ENCODE data around the gene MSH3.
A peak's percentile ranks its signal among the peaks of the same experiment; 100 is the strongest.
"Not testable (repeated sequence)": the region's sequence is repeated elsewhere in the genome, so short reads cannot be mapped to it uniquely, and the experiment has no call there.

Gene MSH3

GRCh38 chr5:80711216-80711615 is 56.8 kb downstream of the MSH3 start:
- no peak for DNase-seq

DNA sequence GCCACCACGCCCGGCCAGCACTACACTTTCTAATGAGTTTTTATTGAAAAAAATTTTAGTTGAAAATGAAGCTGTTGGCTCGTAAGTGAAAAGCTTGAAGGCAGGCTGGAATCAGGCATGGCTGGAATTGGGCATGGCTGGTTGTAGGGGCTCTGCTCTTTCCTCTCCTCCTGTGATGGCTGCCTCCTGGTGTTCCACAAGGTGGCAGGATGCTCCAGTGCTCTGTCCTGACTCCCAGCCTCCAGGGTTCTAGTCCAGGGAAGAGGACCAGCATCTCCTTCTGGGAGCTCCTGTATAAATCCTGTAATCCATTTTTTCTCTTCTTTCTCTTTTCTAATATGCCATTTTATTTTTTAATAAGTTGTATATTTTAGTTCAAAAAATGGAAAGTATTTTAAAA is 57.5 kb downstream of the MSH3 start:
- DNase-seq = peak; percentile 36

- DNase-seq = no peak
Measured at GRCh38 chr5:80712919-80713318, 58.5 kb downstream of the MSH3 start.

DNA sequence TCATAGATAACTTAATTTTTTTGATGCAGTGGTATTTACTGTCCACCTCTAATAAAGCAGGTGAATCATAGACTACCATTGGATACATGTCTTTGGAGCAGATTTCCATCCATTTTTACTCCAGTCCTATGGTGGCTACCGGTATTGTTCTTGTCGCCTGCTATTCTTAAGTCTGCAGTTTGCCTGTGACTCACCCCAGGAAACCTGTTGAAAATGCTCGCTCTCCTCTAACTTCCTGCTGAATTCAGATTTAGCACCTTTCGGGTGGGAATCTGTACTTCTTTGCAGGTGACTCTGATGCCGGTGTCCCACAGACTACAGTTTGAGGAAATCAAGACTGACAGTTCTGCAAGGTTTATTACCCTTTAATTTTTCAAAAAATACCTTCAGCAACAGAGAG is 59.2 kb downstream of the MSH3 start:
- no peak for DNase-seq

DNA sequence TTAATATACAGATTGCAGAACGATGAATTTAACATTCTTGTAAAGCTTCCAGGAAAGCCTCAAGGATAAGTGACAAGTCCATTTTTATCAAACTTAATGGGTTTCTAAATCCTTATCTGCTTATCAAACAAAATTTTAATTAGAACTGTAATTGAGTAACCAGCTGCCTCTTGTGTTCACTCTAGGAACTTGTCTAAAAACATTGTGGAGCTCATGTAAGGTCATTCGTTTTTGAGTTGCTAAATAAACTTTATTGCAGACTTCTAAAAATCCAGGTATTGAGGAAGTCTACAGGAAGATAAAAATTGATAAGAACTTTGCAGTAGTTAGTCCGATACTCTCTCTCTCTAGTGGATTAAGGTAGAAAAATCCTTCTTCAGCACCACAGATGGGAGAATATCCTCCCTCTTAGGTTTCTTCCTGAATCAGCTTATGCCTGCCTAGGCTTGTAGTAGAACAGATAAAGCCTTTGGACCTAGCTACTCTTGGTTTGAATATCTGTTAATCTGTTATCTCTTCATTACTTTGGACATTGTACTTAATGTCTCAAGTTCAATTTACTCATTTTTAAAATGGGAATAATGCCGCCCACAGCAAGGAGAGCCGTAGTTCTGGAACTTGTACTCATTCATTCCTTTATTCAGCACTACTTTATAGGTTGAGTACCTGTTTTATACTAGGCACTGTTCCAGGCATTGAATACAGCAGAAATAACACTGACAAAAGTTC is 60.3 kb downstream of the MSH3 start:
- DNase-seq = no peak

- no peak for DNase-seq
Measured at GRCh38 chr5:80715887-80716286, 61.4 kb downstream of the MSH3 start.

DNA sequence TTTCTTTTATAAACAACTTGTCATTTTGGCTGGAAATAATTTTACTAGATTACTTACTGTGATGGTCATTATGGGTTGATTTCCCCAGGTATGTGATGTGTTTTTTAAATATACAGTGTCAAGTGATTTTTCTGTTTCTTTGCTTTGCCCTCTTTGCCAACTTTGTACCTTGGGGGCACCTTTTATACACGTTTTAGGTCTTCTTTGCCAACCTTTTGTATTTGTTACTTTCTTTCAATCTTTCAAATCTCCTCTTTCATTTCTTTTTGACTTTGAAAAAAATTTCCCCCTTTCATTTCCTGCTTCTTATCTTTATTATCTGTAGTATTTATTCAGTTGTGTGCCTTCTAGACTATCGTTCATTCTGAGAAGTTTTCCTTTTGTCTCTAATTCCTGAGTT is 65.7 kb downstream of the MSH3 start:
- DNase-seq = no peak

DNA sequence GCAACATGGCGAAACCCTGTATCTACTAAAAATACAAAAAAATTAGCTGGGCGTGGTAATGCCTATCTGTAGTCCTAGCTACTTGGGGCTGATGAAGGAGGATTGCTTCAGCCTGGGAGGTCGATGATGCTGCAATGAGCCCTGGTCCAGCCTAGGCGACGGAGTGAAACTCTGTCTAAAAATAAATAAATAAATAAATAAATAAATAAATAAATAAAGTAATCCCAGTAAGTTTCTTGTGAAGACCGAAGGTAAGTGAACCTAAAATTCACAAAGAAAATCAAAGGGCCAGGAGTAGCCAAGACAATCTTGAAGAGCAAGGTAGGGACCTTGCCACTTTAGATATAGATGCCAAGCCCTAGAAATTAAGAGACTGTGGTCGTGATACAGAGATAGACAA is 68.5 kb downstream of the MSH3 start:
- DNase-seq = no peak

DNA sequence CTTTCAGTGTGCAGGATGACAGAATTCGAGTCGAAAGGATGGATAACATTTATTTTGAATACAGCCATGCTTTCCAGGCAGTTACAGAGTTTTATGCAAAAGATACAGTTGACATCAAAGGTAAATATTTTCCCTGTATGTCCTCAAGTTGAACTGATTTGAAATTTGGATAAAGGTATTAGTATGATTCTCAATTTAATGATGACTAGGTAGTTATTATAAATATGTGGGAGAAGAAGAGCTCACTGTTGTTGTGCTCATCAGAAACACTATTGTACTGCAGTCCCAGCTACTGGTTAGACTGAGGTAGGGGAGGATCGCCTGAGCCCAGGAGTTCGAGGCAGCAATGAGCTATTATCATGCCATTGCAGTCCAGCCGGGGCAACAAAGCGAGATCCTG is 71.0 kb downstream of the MSH3 start:
- DNase-seq = no peak

- no peak for DNase-seq
Measured at GRCh38 chr5:80736730-80737129, 82.3 kb downstream of the MSH3 start.

GRCh38 chr5:80738466-80738865 is 84.0 kb downstream of the MSH3 start:
- no peak for DNase-seq

GRCh38 chr5:80739057-80739456 is 84.6 kb downstream of the MSH3 start:
- no peak for DNase-seq

- DNase-seq = no peak
Measured at GRCh38 chr5:80739496-80739895, 85.0 kb downstream of the MSH3 start.

DNA sequence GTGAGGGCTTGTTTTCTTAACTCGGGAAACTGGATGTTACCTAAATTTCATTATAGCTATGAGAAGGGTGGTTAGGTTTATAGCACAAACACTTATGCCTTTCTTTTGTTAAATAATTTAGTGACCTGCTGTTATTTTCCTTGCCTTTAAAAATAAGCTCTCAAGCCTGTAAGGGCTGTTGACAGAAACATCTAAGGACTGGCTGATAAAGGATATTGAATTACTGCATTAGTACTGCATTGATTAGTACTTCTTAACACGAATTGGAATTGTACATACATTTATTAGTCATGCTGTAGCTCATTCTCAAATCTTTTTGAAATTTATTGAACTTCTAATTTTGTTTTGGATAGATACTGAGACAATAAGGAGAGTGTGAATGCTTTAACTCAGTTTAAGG is 85.4 kb downstream of the MSH3 start:
- no peak for DNase-seq

GRCh38 chr5:80740488-80740887 is 86.0 kb downstream of the MSH3 start:
- not testable (repeated sequence) for DNase-seq

GRCh38 chr5:80740999-80741398 is 86.5 kb downstream of the MSH3 start:
- DNase-seq = no peak

DNA sequence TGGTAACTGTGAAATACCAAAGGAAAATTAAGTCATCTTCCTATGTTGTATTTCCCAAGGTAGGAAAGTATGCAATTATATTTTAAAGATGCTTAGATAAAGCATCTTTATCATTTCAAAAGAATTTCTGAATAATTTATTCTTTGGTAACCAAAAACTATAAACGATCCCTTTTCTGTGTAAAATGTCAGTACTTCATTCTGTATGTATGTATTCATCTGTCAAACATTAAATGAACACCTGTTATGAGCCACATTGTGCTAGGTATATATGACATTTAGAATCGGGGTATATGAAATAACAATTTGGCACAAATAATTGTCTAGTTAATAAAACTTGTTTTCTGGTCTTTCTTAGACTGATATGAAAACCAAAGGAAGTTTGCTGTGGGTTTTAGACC is 89.7 kb downstream of the MSH3 start:
- no peak for DNase-seq

GRCh38 chr5:80745490-80745889 is 91.0 kb downstream of the MSH3 start:
- peak; percentile 8 for DNase-seq

DNA sequence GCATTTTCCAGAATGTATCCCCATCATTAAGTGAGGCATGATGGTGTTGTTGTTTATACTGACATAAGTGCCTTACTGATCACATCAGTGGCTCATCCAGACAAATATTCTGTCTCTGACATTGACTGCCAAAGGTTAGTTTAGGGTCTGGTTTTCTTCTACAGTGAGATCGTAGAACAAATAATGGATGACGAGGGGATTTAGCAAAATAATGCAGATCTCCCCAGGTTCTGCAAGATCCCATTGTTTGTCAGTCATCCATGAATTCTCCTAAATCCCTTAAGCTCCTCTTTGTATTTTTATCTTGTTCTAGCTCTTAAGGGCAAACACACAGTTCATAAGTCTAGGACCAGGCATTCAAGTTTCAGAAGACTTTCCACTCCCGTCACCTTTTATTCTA is 93.5 kb downstream of the MSH3 start:
- no peak for DNase-seq

- no peak for DNase-seq
Measured at GRCh38 chr5:80752427-80752826, 98.0 kb downstream of the MSH3 start.

- DNase-seq = no peak
Measured at GRCh38 chr5:80753712-80754111, 99.3 kb downstream of the MSH3 start.

GRCh38 chr5:80754900-80755299 is 100.4 kb downstream of the MSH3 start:
- DNase-seq = peak; percentile 46

DNA sequence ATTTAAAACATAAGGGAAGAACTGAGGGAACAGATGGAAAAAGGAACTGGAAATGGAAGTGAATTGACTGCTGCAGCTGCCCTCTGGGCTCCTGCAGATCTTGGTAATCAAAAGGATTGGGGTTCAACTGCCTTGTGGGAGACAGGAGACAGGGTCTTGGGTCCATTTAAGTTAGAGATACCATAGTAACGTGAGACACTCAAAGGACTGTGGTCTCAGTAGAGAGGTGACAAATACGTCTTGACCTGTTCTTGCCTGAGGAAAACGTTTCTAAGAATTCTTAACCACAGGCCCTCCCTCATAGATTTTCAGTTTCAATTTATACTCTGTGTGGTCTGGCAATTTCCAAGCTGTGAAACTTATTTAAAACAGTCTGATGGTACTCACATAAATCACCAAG is 101.2 kb downstream of the MSH3 start:
- DNase-seq = no peak

DNA sequence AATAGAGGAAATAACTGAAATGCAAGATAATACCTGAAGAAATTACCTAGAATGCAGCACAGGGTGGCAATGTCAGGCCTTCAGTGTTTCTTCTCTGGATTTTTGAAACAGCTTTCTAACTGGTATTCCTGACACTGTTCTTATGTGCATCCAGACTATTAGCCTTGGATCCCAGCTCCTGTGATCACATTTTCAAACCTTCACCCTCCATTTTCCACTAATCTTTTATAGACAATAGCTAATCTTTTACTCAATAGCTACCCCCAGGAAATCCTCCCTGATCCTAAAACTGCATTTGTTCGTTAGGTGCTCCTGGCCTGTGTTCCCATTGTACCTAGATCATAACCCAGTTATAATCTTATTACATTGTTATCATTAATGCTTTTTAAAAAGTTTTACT is 101.8 kb downstream of the MSH3 start:
- DNase-seq = no peak

DNA sequence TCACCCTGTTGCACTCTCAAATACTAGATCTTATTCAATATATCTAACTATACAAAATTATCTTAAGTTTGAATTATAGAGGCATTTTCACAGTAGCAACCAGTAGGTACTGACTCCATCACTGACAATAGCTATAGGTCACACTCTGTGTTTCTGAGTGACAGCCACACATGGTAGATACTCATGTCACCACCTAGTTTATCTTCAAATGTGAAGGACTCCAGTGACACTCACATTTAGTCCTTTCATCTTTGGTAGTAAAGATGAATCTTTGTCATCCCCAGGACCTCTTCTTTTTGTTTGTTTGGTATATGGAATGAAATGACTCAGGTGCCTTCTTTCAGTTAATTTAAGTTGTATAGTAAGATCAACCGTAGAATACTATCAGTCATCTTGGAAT is 102.8 kb downstream of the MSH3 start:
- no peak for DNase-seq
